ENCODE results near the gene ADAR. TPM values are rescaled to one million over a fixed set of nuclear protein-coding genes. Genes with fewer than 3 reads are reported as not detected.

The ADAR gene, protein sequence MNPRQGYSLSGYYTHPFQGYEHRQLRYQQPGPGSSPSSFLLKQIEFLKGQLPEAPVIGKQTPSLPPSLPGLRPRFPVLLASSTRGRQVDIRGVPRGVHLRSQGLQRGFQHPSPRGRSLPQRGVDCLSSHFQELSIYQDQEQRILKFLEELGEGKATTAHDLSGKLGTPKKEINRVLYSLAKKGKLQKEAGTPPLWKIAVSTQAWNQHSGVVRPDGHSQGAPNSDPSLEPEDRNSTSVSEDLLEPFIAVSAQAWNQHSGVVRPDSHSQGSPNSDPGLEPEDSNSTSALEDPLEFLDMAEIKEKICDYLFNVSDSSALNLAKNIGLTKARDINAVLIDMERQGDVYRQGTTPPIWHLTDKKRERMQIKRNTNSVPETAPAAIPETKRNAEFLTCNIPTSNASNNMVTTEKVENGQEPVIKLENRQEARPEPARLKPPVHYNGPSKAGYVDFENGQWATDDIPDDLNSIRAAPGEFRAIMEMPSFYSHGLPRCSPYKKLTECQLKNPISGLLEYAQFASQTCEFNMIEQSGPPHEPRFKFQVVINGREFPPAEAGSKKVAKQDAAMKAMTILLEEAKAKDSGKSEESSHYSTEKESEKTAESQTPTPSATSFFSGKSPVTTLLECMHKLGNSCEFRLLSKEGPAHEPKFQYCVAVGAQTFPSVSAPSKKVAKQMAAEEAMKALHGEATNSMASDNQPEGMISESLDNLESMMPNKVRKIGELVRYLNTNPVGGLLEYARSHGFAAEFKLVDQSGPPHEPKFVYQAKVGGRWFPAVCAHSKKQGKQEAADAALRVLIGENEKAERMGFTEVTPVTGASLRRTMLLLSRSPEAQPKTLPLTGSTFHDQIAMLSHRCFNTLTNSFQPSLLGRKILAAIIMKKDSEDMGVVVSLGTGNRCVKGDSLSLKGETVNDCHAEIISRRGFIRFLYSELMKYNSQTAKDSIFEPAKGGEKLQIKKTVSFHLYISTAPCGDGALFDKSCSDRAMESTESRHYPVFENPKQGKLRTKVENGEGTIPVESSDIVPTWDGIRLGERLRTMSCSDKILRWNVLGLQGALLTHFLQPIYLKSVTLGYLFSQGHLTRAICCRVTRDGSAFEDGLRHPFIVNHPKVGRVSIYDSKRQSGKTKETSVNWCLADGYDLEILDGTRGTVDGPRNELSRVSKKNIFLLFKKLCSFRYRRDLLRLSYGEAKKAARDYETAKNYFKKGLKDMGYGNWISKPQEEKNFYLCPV
- total RNA-seq (100 to 1,000 TPM; 140 to 141 TPM), polyA plus RNA-seq (10 to 100 TPM; 27.1 to 73.4 TPM)
- long read RNA-seq, donor 1, full-length matches to known transcripts, result 3 of 65 reads
- long read RNA-seq, donor 1, partial matches to known transcripts, result 62 of 65 reads
- long read RNA-seq, donor 1, other reads (novel, unspliced or antisense), result 0 of 65 reads
- long read RNA-seq, donor 2, partial matches to known transcripts, result 14 of 14 reads
- long read RNA-seq, donor 2, other reads (novel, unspliced or antisense), result 0 of 14 reads
- long read RNA-seq, donor 3, full-length matches to known transcripts, result 3 of 19 reads
- long read RNA-seq, donor 3, partial matches to known transcripts, result 16 of 19 reads
- long read RNA-seq, donor 3, other reads (novel, unspliced or antisense), result 0 of 19 reads
- long read RNA-seq, donor 4, partial matches to known transcripts, result 15 of 20 reads
- long read RNA-seq, donor 4, other reads (novel, unspliced or antisense), result 0 of 20 reads
- long read RNA-seq, donor 5, full-length matches to known transcripts, result 5 of 64 reads
- long read RNA-seq, donor 5, partial matches to known transcripts, result 59 of 64 reads
- long read RNA-seq, donor 5, other reads (novel, unspliced or antisense), result 0 of 64 reads

DNA sequence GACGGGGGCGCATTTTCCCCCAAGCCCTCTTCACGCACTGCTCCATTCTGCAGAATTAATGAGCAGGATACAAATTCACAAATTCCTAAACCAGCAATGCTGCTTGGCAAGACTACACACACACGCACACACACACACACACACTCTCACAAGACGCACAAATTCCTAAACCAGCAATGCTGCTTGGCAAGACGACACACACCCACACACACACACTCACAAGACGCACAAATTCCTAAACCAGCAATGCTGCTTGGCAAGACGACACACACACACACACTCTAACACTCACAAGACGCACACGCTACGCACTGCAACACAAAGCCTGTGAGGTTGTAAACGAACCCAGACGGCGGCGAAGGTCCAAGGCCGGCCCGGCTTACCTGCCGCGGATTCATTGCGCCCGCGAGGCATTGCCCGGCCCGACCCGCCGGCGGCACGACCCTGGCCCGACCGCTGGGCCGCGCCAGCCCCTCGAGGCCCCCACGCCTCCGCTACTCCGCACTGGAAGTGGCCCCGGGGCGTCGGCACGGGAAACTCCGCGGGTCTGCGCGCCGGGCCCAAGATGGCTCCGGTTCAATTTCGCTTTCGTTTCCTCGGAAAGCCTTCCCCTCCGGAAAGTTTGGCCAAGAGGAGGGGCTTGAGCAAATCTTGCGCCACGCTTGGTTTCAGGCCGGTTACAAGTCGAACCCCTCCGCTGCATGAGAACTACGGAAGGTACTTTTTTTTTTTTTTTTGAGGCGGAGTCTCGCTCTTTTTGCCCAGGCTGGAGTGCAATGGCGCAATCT, at the start of gene ADAR:
Gene ADAR (minus strand): TSS at position 578 of the 788 bp plus-strand sequence. CDS start 180 bp downstream, at position 398.
- DNase-seq, result peak; percentile 96 to 99 (median 99)
- WGBS, 2 donors, result 0% methylated on average over 59 of the region's 59 CpGs
- Histone ChIP-seq H3K27ac (ENCODE audit: low read depth in 1 of 2, low read length in 1 of 2) (peak within 1 kb of the TSS; percentile 96), H3K4me1 (ENCODE audit: control insufficient read depth in 5 of 5, insufficient read depth in 5 of 5, low read length in 5 of 5) (peaks cover 0 to 17% (median 15%) of the 10 kb centered on the region in 5 donors), H3K27me3 (ENCODE audit: control insufficient read depth in 3 of 3, insufficient read depth in 3 of 3, low read length in 2 of 3) (no peaks in the 10 kb centered on the region), H3K36me3 (ENCODE audit: control insufficient read depth in 4 of 4, insufficient read depth in 4 of 4, low read length in 4 of 4) (peaks cover 0 to 4% (median 0%) of the 10 kb centered on the region in 4 donors), H3K9ac (ENCODE audit: insufficient read depth in 1 of 2, low read length in 2 of 2) (peak within 1 kb of the TSS; percentile 88 to 98), H3K9me3 (ENCODE audit: control insufficient read depth in 4 of 4, insufficient read depth in 3 of 4, low read length in 3 of 4) (no peaks in the 10 kb centered on the region), H3K4me3 (peak within 1 kb of the TSS; percentile 84)
- peak; percentile 90 for ATAC-seq (ENCODE audit: insufficient read depth, low FRiP score)
- TF ChIP-seq, protein P1, sequence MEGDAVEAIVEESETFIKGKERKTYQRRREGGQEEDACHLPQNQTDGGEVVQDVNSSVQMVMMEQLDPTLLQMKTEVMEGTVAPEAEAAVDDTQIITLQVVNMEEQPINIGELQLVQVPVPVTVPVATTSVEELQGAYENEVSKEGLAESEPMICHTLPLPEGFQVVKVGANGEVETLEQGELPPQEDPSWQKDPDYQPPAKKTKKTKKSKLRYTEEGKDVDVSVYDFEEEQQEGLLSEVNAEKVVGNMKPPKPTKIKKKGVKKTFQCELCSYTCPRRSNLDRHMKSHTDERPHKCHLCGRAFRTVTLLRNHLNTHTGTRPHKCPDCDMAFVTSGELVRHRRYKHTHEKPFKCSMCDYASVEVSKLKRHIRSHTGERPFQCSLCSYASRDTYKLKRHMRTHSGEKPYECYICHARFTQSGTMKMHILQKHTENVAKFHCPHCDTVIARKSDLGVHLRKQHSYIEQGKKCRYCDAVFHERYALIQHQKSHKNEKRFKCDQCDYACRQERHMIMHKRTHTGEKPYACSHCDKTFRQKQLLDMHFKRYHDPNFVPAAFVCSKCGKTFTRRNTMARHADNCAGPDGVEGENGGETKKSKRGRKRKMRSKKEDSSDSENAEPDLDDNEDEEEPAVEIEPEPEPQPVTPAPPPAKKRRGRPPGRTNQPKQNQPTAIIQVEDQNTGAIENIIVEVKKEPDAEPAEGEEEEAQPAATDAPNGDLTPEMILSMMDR (IDR thresholded peaks at IDR 0.05; ENCODE audit: control extremely low read depth, extremely low read depth), result no peak

DNA sequence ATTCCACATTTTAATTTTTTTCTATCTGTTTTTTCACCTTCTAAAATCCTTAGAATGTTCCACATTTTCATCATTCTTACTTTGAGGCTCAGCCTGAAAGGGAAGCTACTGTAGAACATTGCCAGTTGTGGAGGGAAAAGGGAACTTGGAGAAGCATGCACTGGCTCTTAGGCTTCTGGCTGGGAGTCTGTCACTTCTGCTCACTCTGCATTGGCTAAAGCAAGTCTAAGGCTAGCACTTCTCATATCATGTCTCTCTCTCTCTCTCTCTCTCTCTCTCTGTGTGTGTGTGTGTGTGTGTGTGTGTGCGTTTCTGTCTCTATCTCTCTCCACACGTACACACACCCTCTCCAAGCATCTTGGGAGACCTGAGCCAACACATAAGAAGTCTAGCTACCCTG, 49.6 kb upstream of the ADAR start:
- TF ChIP-seq, protein P1 (IDR thresholded peaks at IDR 0.05; ENCODE audit: control extremely low read depth, extremely low read depth), result no peak
- Histone ChIP-seq H3K27ac (ENCODE audit: low read depth in 1 of 2, low read length in 1 of 2) (no peak overlapping the region), H3K9me3 (ENCODE audit: control insufficient read depth in 4 of 4, insufficient read depth in 3 of 4, low read length in 3 of 4) (no peaks in the 10 kb centered on the region), H3K4me1 (ENCODE audit: control insufficient read depth in 5 of 5, insufficient read depth in 5 of 5, low read length in 5 of 5) (no peaks in the 10 kb centered on the region), H3K4me3 (no peak overlapping the region), H3K27me3 (ENCODE audit: control insufficient read depth in 3 of 3, insufficient read depth in 3 of 3, low read length in 2 of 3) (peaks cover 0 to 9% (median 0%) of the 10 kb centered on the region in 3 donors), H3K36me3 (ENCODE audit: control insufficient read depth in 4 of 4, insufficient read depth in 4 of 4, low read length in 4 of 4) (no peaks in the 10 kb centered on the region), H3K9ac (ENCODE audit: insufficient read depth in 1 of 2, low read length in 2 of 2) (no peak overlapping the region)
- DNase-seq (no peak), ATAC-seq (ENCODE audit: insufficient read depth, low FRiP score) (no peak)
- 27 to 29% methylated on average over 2 of the region's 2 CpGs for WGBS, 2 donors

All from lung (tissue), 16 donors.